Neural progenitor cell (in vitro differentiated cells): Measurements from ENCODE around the gene TRAPPC2. TPM values are rescaled to one million over a fixed set of nuclear protein-coding genes. Genes with fewer than 3 reads are reported as not detected.
A peak's percentile ranks its signal among the peaks of the same experiment; 100 is the strongest.

ENCODE experiments used
- DNase-seq: peaks from one replicate; pipeline ENCODE4 v3.0.0-alpha.2; 2016; ENCODE audit warnings: low spot score
- H2AFZ ChIP-seq: fragments of 200-600 bp; sonication (generic); replicated peaks from 2 replicates; pipeline ENCODE4 v1.6.1; 2016; ENCODE audit warnings: antibody characterized with exemption
- H3F3A ChIP-seq: fragments of 200-600 bp; sonication (generic); 2 replicates; pipeline ENCODE4 v1.6.1; 2016; ENCODE audit warnings: antibody characterized with exemption, low read depth
- H3K27ac ChIP-seq: fragments of 200-600 bp; sonication (generic); 2 replicates; pipeline ENCODE4 v1.5.1; 2016; ENCODE audit warnings: mild to moderate bottlenecking
- H3K27me3 ChIP-seq: fragments of 200-600 bp; sonication (generic); 2 replicates; pipeline ENCODE4 v1.6.1; 2016; ENCODE audit warnings: mild to moderate bottlenecking, moderate library complexity
- H3K36me3 ChIP-seq: fragments of 200-600 bp; sonication (generic); 2 replicates; pipeline ENCODE4 v1.5.1; 2016
- H3K4me1 ChIP-seq: fragments of 200-600 bp; sonication (generic); 2 replicates; pipeline ENCODE4 v1.6.1; 2016; ENCODE audit warnings: mixed run types
- H3K4me2 ChIP-seq: fragments of 200-600 bp; sonication (generic); 2 replicates; pipeline ENCODE4 v1.6.1; 2016
- H3K4me3 ChIP-seq: fragments of 200-600 bp; sonication (generic); 2 replicates; pipeline ENCODE4 v1.5.1; 2016
- H3K79me2 ChIP-seq: fragments of 200-600 bp; sonication (generic); 2 replicates; pipeline ENCODE4 v1.6.1; 2016; ENCODE audit warnings: low read depth
- H3K9ac ChIP-seq: fragments of 200-600 bp; sonication (generic); 2 replicates; pipeline ENCODE4 v1.6.1; 2016
- H3K9me3 ChIP-seq: fragments of 200-600 bp; sonication (generic); 2 replicates; pipeline ENCODE4 v1.5.1; 2016; ENCODE audit warnings: low read depth
- H4K20me1 ChIP-seq: fragments of 200-600 bp; sonication (generic); 2 replicates; pipeline ENCODE4 v1.6.1; 2016; ENCODE audit warnings: low read depth
- H3K27ac Mint-ChIP-seq: 3 replicates; pipeline ENCODE4 v1.8.0; 2021; ENCODE audit warnings: mixed read lengths
- H3K27me3 Mint-ChIP-seq: 2 replicates; pipeline ENCODE4 v1.8.0; 2022; ENCODE audit warnings: low read depth, mild to moderate bottlenecking, inconsistent platforms, moderate library complexity, mixed read lengths; ENCODE audit not compliant: insufficient read depth
- H3K36me3 Mint-ChIP-seq: 3 replicates; pipeline ENCODE4 v1.8.0; 2021; ENCODE audit warnings: mixed read lengths
- H3K4me1 Mint-ChIP-seq: 3 replicates; pipeline ENCODE4 v1.8.0; 2021; ENCODE audit warnings: mixed read lengths
- H3K4me3 Mint-ChIP-seq: 3 replicates; pipeline ENCODE4 v1.8.0; 2021; ENCODE audit warnings: mild to moderate bottlenecking, moderate library complexity, mixed read lengths
- H3K9me3 Mint-ChIP-seq: 3 replicates; pipeline ENCODE4 v1.8.0; 2020; ENCODE audit warnings: mixed read lengths
- CTCF ChIP-seq: fragments of 200-600 bp; sonication (generic); IDR thresholded peaks from 2 replicates; pipeline ENCODE4 v1.5.1; 2017; ENCODE audit warnings: antibody characterized with exemption, mild to moderate bottlenecking
- EZH2 ChIP-seq: fragments of 200-600 bp; sonication (generic); IDR thresholded peaks from 2 replicates; pipeline ENCODE4 v1.6.1; 2017; ENCODE audit warnings: antibody characterized with exemption, mild to moderate bottlenecking, moderate library complexity
- EZH2phosphoT487 ChIP-seq: fragments of 200-600 bp; sonication (generic); IDR thresholded peaks from 2 replicates; pipeline ENCODE4 v1.6.1; 2017; ENCODE audit warnings: antibody characterized with exemption
- total RNA-seq: library from RNA; depleted of rRNA; stranded (reverse); fragments of >200 nt; gene quantifications from 2 replicates; pipeline ENCODE4 v1.2.3, GENCODE V29; 2015; ENCODE audit warnings: low replicate concordance

The TRAPPC2 gene
- 24.9 and 31.6 TPM in 2 replicates for total RNA-seq

- peaks cover 59% of the 10 kb centered on the region for H3K79me2 ChIP-seq
Observed at GRCh38 chrX:13734278-13735172, at the start of gene TRAPPC2, which contains the start of gene OFD1. TSS of gene TRAPPC2 (minus strand) at chrX:13734620. CDS start at chrX:13719963, 14,657 bp downstream. TSS of gene OFD1 (plus strand) at chrX:13734748. CDS start at chrX:13735072, 324 bp downstream.

GRCh38 chrX:13780868-13781427 lies 46.5 kb upstream of the TRAPPC2 start:
- Mint-ChIP-seq H3K4me1 (peaks cover 8% of the 10 kb centered on the region), H3K27me3 (peaks cover 5% of the 10 kb centered on the region), H3K9me3 (no peaks in the 10 kb centered on the region), H3K4me3 (no peak overlapping the region), H3K27ac (no peak overlapping the region), H3K36me3 (peaks cover 33% of the 10 kb centered on the region)
- no peak overlapping the region for H3K4me2 ChIP-seq
- DNase-seq = no peak
- H3F3A ChIP-seq = no peaks in the 10 kb centered on the region
- no peaks in the 10 kb centered on the region for H3K27me3 ChIP-seq
- H3K27ac ChIP-seq = no peak overlapping the region
- no peaks in the 10 kb centered on the region for H3K36me3 ChIP-seq
- no peak overlapping the region for H3K4me3 ChIP-seq
- TF ChIP-seq CTCF = no peak
- no peak for TF ChIP-seq EZH2phosphoT487
- TF ChIP-seq EZH2 = no peak
- H3K79me2 ChIP-seq = no peaks in the 10 kb centered on the region
- H2AFZ ChIP-seq = no peak overlapping the region
- H3K4me1 ChIP-seq = no peaks in the 10 kb centered on the region
- no peak overlapping the region for H3K9ac ChIP-seq
- no peaks in the 10 kb centered on the region for H4K20me1 ChIP-seq
- H3K9me3 ChIP-seq = no peaks in the 10 kb centered on the region

More at GRCh38 chrX:13734278-13735172, at the start of gene TRAPPC2, which contains the start of gene OFD1:
- Mint-ChIP-seq H3K27ac (peak within 1 kb of the TSS; percentile 83), H3K4me3 (peak within 1 kb of the TSS; percentile 91), H3K27me3 (peaks cover 2% of the 10 kb centered on the region), H3K4me1 (peaks cover 14% of the 10 kb centered on the region), H3K9me3 (peaks cover 10% of the 10 kb centered on the region), H3K36me3 (peaks cover 10% of the 10 kb centered on the region)
- TF ChIP-seq EZH2 (no peak), CTCF (no peak), EZH2phosphoT487 (no peak)
- Histone ChIP-seq H3K4me2 (peak within 1 kb of the TSS; percentile 70), H3K9me3 (no peaks in the 10 kb centered on the region), H3K27me3 (no peaks in the 10 kb centered on the region), H3K9ac (peak within 1 kb of the TSS; percentile 81), H2AFZ (peak within 1 kb of the TSS; percentile 74), H3K4me1 (no peaks in the 10 kb centered on the region), H3K36me3 (peaks cover 5% of the 10 kb centered on the region), H3K27ac (peak within 1 kb of the TSS; percentile 92), H3K4me3 (peak within 1 kb of the TSS; percentile 74), H3F3A (peaks cover 3% of the 10 kb centered on the region), H4K20me1 (no peaks in the 10 kb centered on the region)
- DNase-seq = peak; percentile 94

- Histone ChIP-seq H3K27ac (no peak overlapping the region), H3K4me3 (no peak overlapping the region), H3K4me1 (no peaks in the 10 kb centered on the region), H3K4me2 (no peak overlapping the region), H3K9me3 (no peaks in the 10 kb centered on the region), H3K27me3 (no peaks in the 10 kb centered on the region), H3K36me3 (no peaks in the 10 kb centered on the region), H3K9ac (no peak overlapping the region), H2AFZ (no peak overlapping the region), H3K79me2 (no peaks in the 10 kb centered on the region), H3F3A (no peaks in the 10 kb centered on the region), H4K20me1 (no peaks in the 10 kb centered on the region)
- H3K27ac Mint-ChIP-seq = no peak overlapping the region
- peak; percentile 24 for DNase-seq
- no peak overlapping the region for H3K4me3 Mint-ChIP-seq
- no peaks in the 10 kb centered on the region for H3K9me3 Mint-ChIP-seq
- peaks cover 35% of the 10 kb centered on the region for H3K36me3 Mint-ChIP-seq
- TF ChIP-seq EZH2 (no peak), CTCF (peak; percentile 23), EZH2phosphoT487 (no peak)
- H3K4me1 Mint-ChIP-seq = peaks cover 6% of the 10 kb centered on the region
- peaks cover 5% of the 10 kb centered on the region for H3K27me3 Mint-ChIP-seq
Observed at GRCh38 chrX:13778916-13779315, 44.5 kb upstream of the TRAPPC2 start.
